ENCODE data around the gene LILRB1. TPM values are rescaled to one million over a fixed set of nuclear protein-coding genes. Genes with fewer than 3 reads are reported as not detected.
"Not testable (repeated sequence)": the region's sequence is repeated elsewhere in the genome, so short reads cannot be mapped to it uniquely, and the experiment has no call there.

LILRB1 gene
- total RNA-seq, 1 donor from 2014 or later, result not detected

DNA sequence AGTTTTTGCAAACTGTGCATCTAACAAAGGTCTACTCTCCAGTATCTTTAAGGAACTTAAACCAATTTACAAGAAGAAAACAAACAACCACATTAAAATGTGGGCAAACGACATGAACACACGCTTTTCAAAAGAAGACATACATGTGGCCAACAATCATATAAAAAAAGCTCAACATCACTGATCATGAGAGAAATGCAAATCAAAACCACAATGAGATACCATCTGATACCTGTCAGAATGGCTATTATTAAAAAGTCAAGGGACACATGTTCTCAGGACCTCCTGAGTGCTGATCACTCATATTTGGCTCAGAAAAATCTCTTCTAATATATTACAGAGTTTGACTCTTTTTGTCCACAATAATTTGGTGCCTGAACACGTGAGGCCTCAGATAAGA is 14.2 kb upstream of the LILRB1 start:
- H3K4me3 ChIP-seq (ENCODE audit: low read depth, low read length), result no peak overlapping the region
- TF ChIP-seq, protein P1, sequence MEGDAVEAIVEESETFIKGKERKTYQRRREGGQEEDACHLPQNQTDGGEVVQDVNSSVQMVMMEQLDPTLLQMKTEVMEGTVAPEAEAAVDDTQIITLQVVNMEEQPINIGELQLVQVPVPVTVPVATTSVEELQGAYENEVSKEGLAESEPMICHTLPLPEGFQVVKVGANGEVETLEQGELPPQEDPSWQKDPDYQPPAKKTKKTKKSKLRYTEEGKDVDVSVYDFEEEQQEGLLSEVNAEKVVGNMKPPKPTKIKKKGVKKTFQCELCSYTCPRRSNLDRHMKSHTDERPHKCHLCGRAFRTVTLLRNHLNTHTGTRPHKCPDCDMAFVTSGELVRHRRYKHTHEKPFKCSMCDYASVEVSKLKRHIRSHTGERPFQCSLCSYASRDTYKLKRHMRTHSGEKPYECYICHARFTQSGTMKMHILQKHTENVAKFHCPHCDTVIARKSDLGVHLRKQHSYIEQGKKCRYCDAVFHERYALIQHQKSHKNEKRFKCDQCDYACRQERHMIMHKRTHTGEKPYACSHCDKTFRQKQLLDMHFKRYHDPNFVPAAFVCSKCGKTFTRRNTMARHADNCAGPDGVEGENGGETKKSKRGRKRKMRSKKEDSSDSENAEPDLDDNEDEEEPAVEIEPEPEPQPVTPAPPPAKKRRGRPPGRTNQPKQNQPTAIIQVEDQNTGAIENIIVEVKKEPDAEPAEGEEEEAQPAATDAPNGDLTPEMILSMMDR (conservative IDR thresholded peaks at IDR 0.05; ENCODE audit: low read depth, low read length), result no peak
- no peak for DNase-seq (ENCODE audit: low read depth)

DNA sequence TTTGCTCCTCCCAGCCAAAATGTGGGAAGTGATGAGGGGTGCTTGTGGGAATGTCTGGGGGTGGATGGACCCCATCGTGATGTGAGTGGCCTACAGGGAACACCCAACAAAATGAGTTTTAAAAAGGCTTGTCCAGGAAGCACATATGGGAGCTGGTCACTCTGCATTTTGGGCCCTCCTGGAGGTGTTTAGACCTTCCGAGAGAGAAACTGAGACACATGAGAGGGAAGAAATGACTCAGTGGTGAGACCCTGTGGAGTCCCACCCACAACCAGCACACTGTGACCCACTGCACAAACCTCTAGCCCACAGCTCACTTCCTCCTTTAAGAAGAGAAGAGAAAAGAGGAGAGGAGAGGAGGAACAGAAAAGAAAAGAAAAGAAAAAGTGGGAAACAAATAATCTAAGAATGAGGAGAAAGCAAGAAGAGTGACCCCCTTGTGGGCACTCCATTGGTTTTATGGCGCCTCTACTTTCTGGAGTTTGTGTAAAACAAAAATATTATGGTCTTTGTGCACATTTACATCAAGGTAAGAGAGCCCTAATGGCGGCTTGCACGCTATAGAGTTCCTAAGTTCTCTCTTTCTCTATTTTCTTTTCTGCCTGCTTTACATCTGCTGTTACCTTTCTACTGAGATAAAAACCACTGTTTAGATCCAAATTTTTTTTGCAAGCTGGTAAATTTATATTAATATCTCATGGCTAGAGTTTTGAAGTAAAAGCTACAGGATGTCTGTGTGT is 13.3 kb upstream of the LILRB1 start:
- DNase-seq (ENCODE audit: low read depth), result no peak
- TF ChIP-seq, protein P1 (conservative IDR thresholded peaks at IDR 0.05; ENCODE audit: low read depth, low read length), result no peak
- H3K4me3 ChIP-seq (ENCODE audit: low read depth, low read length), result no peak overlapping the region

DNA sequence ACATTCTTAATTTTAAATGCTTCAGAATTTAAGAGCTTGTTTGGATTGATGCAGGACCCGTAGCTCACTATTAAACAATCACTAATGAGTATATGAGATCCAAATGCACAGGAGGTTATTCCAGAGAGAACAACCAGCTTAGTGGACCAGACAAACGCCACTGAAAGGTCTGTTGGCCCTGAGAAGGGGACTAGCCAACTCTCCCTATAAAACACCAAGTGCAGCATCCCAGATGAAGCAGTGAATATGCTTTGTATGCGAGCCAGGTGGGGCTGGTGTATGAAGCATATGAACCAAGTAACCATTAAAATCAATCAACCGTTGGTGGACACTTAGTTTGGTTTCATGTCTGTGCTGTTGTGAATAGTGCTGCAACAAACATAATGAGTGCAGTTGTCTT is 9.8 kb upstream of the LILRB1 start:
- TF ChIP-seq, protein P1 (conservative IDR thresholded peaks at IDR 0.05; ENCODE audit: low read depth, low read length), result no peak
- no peak for DNase-seq (ENCODE audit: low read depth)
- no peak overlapping the region for H3K4me3 ChIP-seq (ENCODE audit: low read depth, low read length)

DNA sequence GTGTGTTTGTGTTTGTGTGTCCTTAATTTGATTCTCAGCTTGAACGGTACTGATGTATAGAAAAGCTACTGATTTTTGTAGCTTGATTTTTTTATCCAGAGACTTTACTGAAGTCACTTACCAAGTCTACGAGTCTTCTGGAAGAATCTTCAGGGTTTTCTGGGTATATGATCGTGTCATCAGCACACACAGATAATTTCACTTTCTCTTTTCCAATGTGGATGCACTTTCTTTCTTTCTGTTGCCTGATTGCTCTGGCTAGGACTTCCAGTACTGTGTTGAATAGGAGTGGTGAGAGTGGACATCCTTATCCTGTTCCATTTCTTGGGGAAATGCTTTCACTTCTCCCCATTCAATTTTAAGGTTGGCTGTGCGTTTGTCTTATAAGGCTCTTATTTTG is 7.9 kb upstream of the LILRB1 start:
- TF ChIP-seq, protein P1 (conservative IDR thresholded peaks at IDR 0.05; ENCODE audit: low read depth, low read length), result no peak
- H3K4me3 ChIP-seq (ENCODE audit: low read depth, low read length), result no peak overlapping the region
- no peak for DNase-seq (ENCODE audit: low read depth)

DNA sequence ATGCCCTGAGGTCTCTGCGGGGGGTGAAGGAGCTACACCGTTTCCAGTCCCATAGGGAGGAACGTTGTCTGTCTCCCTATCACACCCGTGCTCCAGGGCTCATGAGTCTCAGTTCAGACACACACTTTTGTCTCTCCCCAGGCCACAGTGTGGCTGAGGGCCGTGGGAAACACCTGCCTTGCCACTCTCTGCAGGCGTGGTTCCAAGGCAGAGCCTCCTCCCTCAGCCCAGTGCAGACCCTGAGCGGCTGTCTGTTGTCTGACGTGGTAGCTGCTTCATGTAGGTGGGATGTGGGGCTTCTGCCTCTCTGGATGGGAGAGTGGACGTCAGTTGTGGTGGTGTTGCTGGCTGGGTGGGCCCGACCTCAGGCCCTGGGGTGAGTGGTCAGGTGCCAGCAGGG is 6.0 kb upstream of the LILRB1 start:
- not testable (repeated sequence) for DNase-seq (ENCODE audit: low read depth); H3K4me3 ChIP-seq (ENCODE audit: low read depth, low read length)

DNA sequence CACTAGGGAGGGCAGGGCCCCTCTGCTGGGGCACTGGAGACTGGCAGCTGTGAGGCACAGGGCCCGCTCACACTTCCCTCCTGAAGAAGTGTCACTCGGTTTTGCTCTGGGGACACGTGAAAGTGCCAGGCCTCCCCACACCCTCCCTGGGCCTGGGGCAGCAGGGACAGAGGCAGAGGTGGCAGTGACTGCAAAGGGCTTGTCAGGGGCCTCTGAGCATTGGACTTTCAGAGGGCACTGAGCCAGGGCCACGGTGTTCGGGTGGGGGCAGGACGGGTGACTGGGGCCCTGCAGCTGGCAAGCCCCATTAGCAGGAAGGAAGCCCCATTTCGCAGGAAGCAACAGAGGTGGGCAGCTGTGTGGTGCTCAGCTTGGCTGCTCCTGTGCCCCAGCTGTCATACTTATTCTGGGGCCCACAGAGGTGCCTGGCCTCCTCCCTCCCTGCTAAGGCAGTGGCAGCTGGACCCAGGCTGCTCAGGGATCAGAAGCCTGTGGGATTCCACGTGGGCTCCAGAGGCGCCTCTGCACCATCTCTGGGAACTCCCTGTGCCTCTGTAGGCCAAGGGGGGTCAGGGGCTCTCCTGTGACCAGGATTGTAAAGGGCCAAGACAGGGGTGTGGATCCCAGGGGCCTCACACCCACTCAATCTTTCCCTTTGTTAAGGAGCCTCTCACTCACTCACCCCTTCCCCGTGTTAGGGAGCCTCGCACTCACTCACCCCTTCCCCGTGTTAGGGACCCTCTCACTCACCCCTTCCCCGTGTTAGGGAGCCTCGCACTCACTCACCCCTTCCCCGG is 5.2 kb upstream of the LILRB1 start:
- not testable (repeated sequence) for DNase-seq (ENCODE audit: low read depth)

DNA sequence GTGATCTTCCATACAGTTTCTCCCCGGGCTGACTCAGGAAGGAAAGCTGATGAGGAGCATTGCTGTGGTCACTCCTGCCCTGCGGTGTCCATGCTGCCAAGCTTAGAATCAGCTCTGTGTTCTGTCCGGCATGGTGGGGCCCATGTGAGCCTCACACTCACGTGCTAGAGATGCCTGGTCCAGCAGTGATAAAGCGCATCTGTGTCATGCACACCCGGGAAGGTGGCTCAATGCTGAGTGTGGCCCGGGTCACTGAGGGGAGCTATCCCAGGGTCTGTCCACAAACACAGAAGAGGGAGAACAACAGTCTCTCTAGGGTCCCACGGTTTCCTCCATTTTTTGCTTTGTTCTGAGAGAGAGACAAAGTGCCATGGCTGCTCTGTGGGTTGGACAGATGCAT is 3.5 kb upstream of the LILRB1 start:
- DNase-seq (ENCODE audit: low read depth), result no peak
- no peak overlapping the region for H3K4me3 ChIP-seq (ENCODE audit: low read depth, low read length)
- TF ChIP-seq, protein P1 (conservative IDR thresholded peaks at IDR 0.05; ENCODE audit: low read depth, low read length), result no peak

More for the DNA sequence above, 5.2 kb upstream of the LILRB1 start:
- H3K4me3 ChIP-seq (ENCODE audit: low read depth, low read length), result not testable (repeated sequence)

DNA sequence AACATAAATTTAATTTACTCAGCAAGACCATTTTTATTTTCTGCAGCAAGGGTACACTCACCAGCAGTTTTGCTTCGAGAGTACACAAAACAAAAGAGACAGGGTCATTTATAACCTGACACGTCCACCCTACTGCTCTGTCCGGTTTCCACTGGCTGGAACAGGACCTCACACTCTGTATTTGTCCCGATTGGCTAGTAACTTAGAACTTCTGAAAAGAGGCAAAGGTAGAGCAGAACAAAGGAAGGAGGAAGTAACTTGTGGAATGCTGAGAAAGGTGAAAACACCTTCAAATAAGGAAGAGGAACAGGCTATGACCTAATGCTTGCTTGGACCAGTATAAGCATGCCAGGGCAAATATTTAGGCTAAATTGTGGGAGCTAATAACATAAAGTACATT is 2.4 kb upstream of the LILRB1 start:
- not testable (repeated sequence) for DNase-seq (ENCODE audit: low read depth); H3K4me3 ChIP-seq (ENCODE audit: low read depth, low read length)
